GM18951 (cell line): ENCODE measurements around the gene SRRM2.

Source experiments
- POLR2A ChIP-seq: IDR thresholded peaks from 4 replicates; pipeline ENCODE4 v1.6.1; 2011; ENCODE audit warnings: mild to moderate bottlenecking; ENCODE audit not compliant: insufficient read length, insufficient read depth; ENCODE audit errors: extremely low read depth
- in situ Hi-C: fragments of 300-500 bp; cut with MboI; formaldehyde crosslinking; loops from one replicate; pipeline ENCODE4 v1.12.0; 2022; ENCODE audit warnings: low sequenced_read_pairs, mixed read lengths, inconsistent platforms; ENCODE audit not compliant: unreplicated experiment

Gene SRRM2

GRCh38 chr16:2806286-2806685, 53.8 kb downstream of the SRRM2 start:
- in situ Hi-C loops, result no loop called here
- no peak for TF ChIP-seq POLR2A

GRCh38 chr16:2808181-2808580, 55.7 kb downstream of the SRRM2 start:
- in situ Hi-C loops, result no loop called here
- TF ChIP-seq POLR2A, result no peak

GRCh38 chr16:2809149-2809760, 56.8 kb downstream of the SRRM2 start:
- in situ Hi-C loops, result no loop called here

GRCh38 chr16:2810651-2811050, 58.2 kb downstream of the SRRM2 start:
- in situ Hi-C loops, result no loop called here
- TF ChIP-seq POLR2A, result no peak

More at GRCh38 chr16:2809149-2809760, 56.8 kb downstream of the SRRM2 start:
- TF ChIP-seq POLR2A, result no peak

- in situ Hi-C loops, result no loop called here
- TF ChIP-seq POLR2A, result no peak
Measured at GRCh38 chr16:2811703-2812471, 59.4 kb downstream of the SRRM2 start.

- in situ Hi-C loops, result no loop called here
- TF ChIP-seq POLR2A, result no peak
Measured at GRCh38 chr16:2813771-2814221, 61.4 kb downstream of the SRRM2 start.

GRCh38 chr16:2814551-2815298, 62.3 kb downstream of the SRRM2 start:
- TF ChIP-seq POLR2A, result no peak
- in situ Hi-C loops, result no loop called here

GRCh38 chr16:2815299-2815771, 62.9 kb downstream of the SRRM2 start:
- no peak for TF ChIP-seq POLR2A
- in situ Hi-C loops, result no loop called here

- no peak for TF ChIP-seq POLR2A
Measured at GRCh38 chr16:2816751-2817339, 64.4 kb downstream of the SRRM2 start, which contains the start of gene PRSS21. Gene PRSS21 (plus strand): TSS chr16:2817237. CDS start chr16:2817269, 32 bp downstream.

GRCh38 chr16:2817340-2818271, 65.2 kb downstream of the SRRM2 start:
- in situ Hi-C loops, result no loop called here
- no peak for TF ChIP-seq POLR2A

More at GRCh38 chr16:2816751-2817339, 64.4 kb downstream of the SRRM2 start, which contains the start of gene PRSS21:
- in situ Hi-C loops, result no loop called here

GRCh38 chr16:2818272-2818876, 65.9 kb downstream of the SRRM2 start:
- in situ Hi-C loops, result no loop called here
- TF ChIP-seq POLR2A, result no peak

GRCh38 chr16:2819179-2819938, 66.9 kb downstream of the SRRM2 start:
- in situ Hi-C loops, result no loop called here
- TF ChIP-seq POLR2A, result no peak
